Mesothelial cell of epicardium (in vitro differentiated cells): ENCODE measurements around the gene SLC6A8. TPM values are rescaled to one million over a fixed set of nuclear protein-coding genes. Genes with fewer than 3 reads are reported as not detected.

Experiments used
- DNase-seq, 2 experiments: peaks; one replicate each; pipeline ENCODE4 v3.0.0; 2021; ENCODE audit warnings: low spot score in 2 of 2; ENCODE audit not compliant: unreplicated experiment in 2 of 2
- H3K27ac Mint-ChIP-seq: 2 replicates; pipeline ENCODE4 v1.8.0; 2021; ENCODE audit warnings: mixed read lengths
- H3K27me3 Mint-ChIP-seq: 2 replicates; pipeline ENCODE4 v1.8.0; 2021; ENCODE audit warnings: low read depth, mixed read lengths
- H3K36me3 Mint-ChIP-seq: 2 replicates; pipeline ENCODE4 v1.8.0; 2021; ENCODE audit warnings: mixed read lengths
- H3K4me1 Mint-ChIP-seq: 2 replicates; pipeline ENCODE4 v1.8.0; 2021; ENCODE audit warnings: mixed read lengths
- H3K4me3 Mint-ChIP-seq: 2 replicates; pipeline ENCODE4 v1.8.0; 2021; ENCODE audit warnings: mild to moderate bottlenecking, moderate library complexity, mixed read lengths
- H3K9me3 Mint-ChIP-seq: 2 replicates; pipeline ENCODE4 v1.8.0; 2021; ENCODE audit warnings: mixed read lengths
- CTCF ChIP-seq: fragments of 200-600 bp; sonication (generic); IDR thresholded peaks from one replicate; pipeline ENCODE4 v1.5.0; 2021; ENCODE audit warnings: antibody characterized with exemption; ENCODE audit not compliant: unreplicated experiment
- total RNA-seq: library from RNA; stranded (reverse); gene quantifications from 3 replicates; pipeline ENCODE4 v1.2.1, GENCODE V29; 2021

The SLC6A8 gene
- total RNA-seq, 1 donor from 2014 or later: 65.6 TPM

GRCh38 chrX:153734871-153735270, 47.1 kb downstream of the SLC6A8 start:
- TF ChIP-seq CTCF: no peak
- peaks cover 26% of the 10 kb centered on the region for H3K9me3 Mint-ChIP-seq
- H3K36me3 Mint-ChIP-seq: peaks cover 27% of the 10 kb centered on the region
- no peak overlapping the region for H3K4me3 Mint-ChIP-seq
- H3K4me1 Mint-ChIP-seq: no peaks in the 10 kb centered on the region
- H3K27me3 Mint-ChIP-seq: no peaks in the 10 kb centered on the region
- DNase-seq: no peak
- H3K27ac Mint-ChIP-seq: no peak overlapping the region

- no peak overlapping the region for H3K4me3 Mint-ChIP-seq
- peaks cover 26% of the 10 kb centered on the region for H3K9me3 Mint-ChIP-seq
- no peak for DNase-seq
- no peaks in the 10 kb centered on the region for H3K4me1 Mint-ChIP-seq
- no peak overlapping the region for H3K27ac Mint-ChIP-seq
- no peaks in the 10 kb centered on the region for H3K27me3 Mint-ChIP-seq
- peaks cover 27% of the 10 kb centered on the region for H3K36me3 Mint-ChIP-seq
- TF ChIP-seq CTCF: no peak
Measured at GRCh38 chrX:153735274-153735673, 47.5 kb downstream of the SLC6A8 start.

GRCh38 chrX:153736071-153736820, 48.5 kb downstream of the SLC6A8 start:
- DNase-seq: no peak
- no peaks in the 10 kb centered on the region for H3K4me1 Mint-ChIP-seq
- H3K9me3 Mint-ChIP-seq: peaks cover 20% of the 10 kb centered on the region
- H3K36me3 Mint-ChIP-seq: peaks cover 22% of the 10 kb centered on the region
- H3K27me3 Mint-ChIP-seq: no peaks in the 10 kb centered on the region
- no peak overlapping the region for H3K4me3 Mint-ChIP-seq
- no peak overlapping the region for H3K27ac Mint-ChIP-seq
- no peak for TF ChIP-seq CTCF

GRCh38 chrX:153736871-153737441, 49.2 kb downstream of the SLC6A8 start:
- H3K4me1 Mint-ChIP-seq: no peaks in the 10 kb centered on the region
- H3K9me3 Mint-ChIP-seq: peaks cover 13% of the 10 kb centered on the region
- DNase-seq: no peak
- no peak overlapping the region for H3K4me3 Mint-ChIP-seq
- no peaks in the 10 kb centered on the region for H3K27me3 Mint-ChIP-seq
- no peak overlapping the region for H3K27ac Mint-ChIP-seq
- H3K36me3 Mint-ChIP-seq: peaks cover 14% of the 10 kb centered on the region
- TF ChIP-seq CTCF: no peak

- TF ChIP-seq CTCF: no peak
- Mint-ChIP-seq H3K27ac (no peak overlapping the region), H3K9me3 (peaks cover 11% of the 10 kb centered on the region), H3K27me3 (no peaks in the 10 kb centered on the region), H3K4me1 (peaks cover 4% of the 10 kb centered on the region), H3K4me3 (no peak overlapping the region), H3K36me3 (peaks cover 10% of the 10 kb centered on the region)
- DNase-seq: no peak
Measured at GRCh38 chrX:153738056-153738605, 50.4 kb downstream of the SLC6A8 start.
